22Rv1 (cell line): Measurements from ENCODE around the gene CCHCR1.

ENCODE experiments used
- CTCF ChIP-seq: fragments of 450-650 bp; IDR thresholded peaks from 2 replicates; pipeline ENCODE4 v1.5.1; 2017; ENCODE audit warnings: mild to moderate bottlenecking
- ZFX ChIP-seq: fragments of 450-650 bp; IDR thresholded peaks from 2 replicates; pipeline ENCODE4 v1.6.1; 2017; ENCODE audit warnings: antibody characterized with exemption, borderline replicate concordance

- TF ChIP-seq CTCF, result no peak
- TF ChIP-seq ZFX, result no peak
Measured at GRCh38 chr6:31175971-31176370, 18.4 kb upstream of the CCHCR1 start.
